GM12865 (cell line): ENCODE measurements around the gene H2BK1.

Source experiments
- DNase-seq: peaks from one replicate; pipeline ENCODE4 v3.0.0; 2010; ENCODE audit warnings: low read depth
- H3K4me3 ChIP-seq: 2 replicates; pipeline ENCODE4 v1.5.1; 2011; ENCODE audit warnings: mild to moderate bottlenecking, low read depth, low read length, control low read depth
- CTCF ChIP-seq: IDR thresholded peaks from 2 replicates; pipeline ENCODE4 v1.5.1; 2011; ENCODE audit warnings: low read length, control low read depth, low read depth, inconsistent platforms; ENCODE audit not compliant: insufficient read depth; ENCODE audit errors: missing control alignments

Gene H2BK1

GRCh38 chr7:151173386-151174245, 36.7 kb downstream of the H2BK1 start:
- no peak overlapping the region for H3K4me3 ChIP-seq
- no peak for DNase-seq
- TF ChIP-seq CTCF, result no peak

- peak; percentile 78 for DNase-seq
- TF ChIP-seq CTCF, result peak; percentile 100
- H3K4me3 ChIP-seq, result no peak overlapping the region
Measured at GRCh38 chr7:151172273-151173141, 37.8 kb downstream of the H2BK1 start.

- TF ChIP-seq CTCF, result no peak
- H3K4me3 ChIP-seq, result no peak overlapping the region
- DNase-seq, result no peak
Measured at GRCh38 chr7:151168787-151169162, 41.5 kb downstream of the H2BK1 start.

GRCh38 chr7:151168003-151168786, 42.1 kb downstream of the H2BK1 start:
- no peak overlapping the region for H3K4me3 ChIP-seq
- TF ChIP-seq CTCF, result peak; percentile 66

GRCh38 chr7:151167197-151167961, 42.9 kb downstream of the H2BK1 start, which contains the start of gene GBX1:
GBX1 (minus strand) TSS chr7:151167694; CDS start chr7:151167548, 146 bp downstream.
- no peak for TF ChIP-seq CTCF
- H3K4me3 ChIP-seq, result no peak within 1 kb of the TSS
- DNase-seq, result no peak

More at GRCh38 chr7:151168003-151168786, 42.1 kb downstream of the H2BK1 start:
- peak; percentile 30 for DNase-seq
